ENCODE measurements around the gene ZNF219. TPM values are rescaled to one million over a fixed set of nuclear protein-coding genes. Genes with fewer than 3 reads are reported as not detected.
A peak's percentile ranks its signal among the peaks of the same experiment; 100 is the strongest.

ZNF219 gene
- total RNA-seq, 1 experiment from 2014 or later, result 149 TPM

- peak; percentile 67 for TF ChIP-seq ARID4B (CRISPR knock-in tag; IDR thresholded peaks at IDR 0.05; ENCODE audit: borderline replicate concordance)
- peak; percentile 64; the same call in 1 of the 2 replicates for TF ChIP-seq FOXP1 (CRISPR knock-in tag; IDR thresholded peaks at IDR 0.05; ENCODE audit: borderline replicate concordance)
- TF ChIP-seq USF1 (CRISPR knock-in tag; IDR thresholded peaks at IDR 0.05), result 0 out of 2 replicates have a peak, but pooled peaks have one; percentile 22
- TF ChIP-seq ZNF263 (CRISPR knock-in tag; IDR thresholded peaks at IDR 0.05; ENCODE audit: low read depth), result no peak
- TF ChIP-seq ELF4 (CRISPR knock-in tag; IDR thresholded peaks at IDR 0.05; ENCODE audit: low read depth), result 0 out of 2 replicates have a peak, but pooled peaks have one; percentile 35
- TF ChIP-seq ATF6 (CRISPR knock-in tag; IDR thresholded peaks at IDR 0.05), result no peak
- TF ChIP-seq PRRX2 (CRISPR knock-in tag; IDR thresholded peaks at IDR 0.05), result no peak
- no peak for TF ChIP-seq MXD4 (CRISPR knock-in tag; IDR thresholded peaks at IDR 0.05; ENCODE audit: borderline replicate concordance)
- TF ChIP-seq ZNF512 (CRISPR knock-in tag; IDR thresholded peaks at IDR 0.05; ENCODE audit: borderline replicate concordance), result no peak; the same call in 1 of the 2 replicates
- TF ChIP-seq FOXP4 (CRISPR knock-in tag; IDR thresholded peaks at IDR 0.05), result peak; percentile 79; the same call in 1 of the 2 replicates
- TF ChIP-seq SOX15 (CRISPR knock-in tag; IDR thresholded peaks at IDR 0.05), result no peak
- no peak for TF ChIP-seq AR (CRISPR knock-in tag; IDR thresholded peaks at IDR 0.05)
- no peak for TF ChIP-seq FOXJ3 (CRISPR knock-in tag; IDR thresholded peaks at IDR 0.05; ENCODE audit: borderline replicate concordance)
- TF ChIP-seq ZBTB43 (CRISPR knock-in tag; IDR thresholded peaks at IDR 0.05), result peak; percentile 80; the same call in 1 of the 2 replicates
- TF ChIP-seq SP1 (CRISPR knock-in tag; conservative IDR thresholded peaks at IDR 0.05), result peak; percentile 81
- no peak for TF ChIP-seq JUN (CRISPR knock-in tag; IDR thresholded peaks at IDR 0.05)
- peak; percentile 100 for TF ChIP-seq CTCF (IDR thresholded peaks at IDR 0.05)
Observed at GRCh38 chr14:21092273-21093011, 6.0 kb downstream of the ZNF219 start (continued).

Measured in WTC11 (cell line).